OCI-LY1 (cell line): ENCODE measurements around the gene SETMAR.

Experiments used
- H2AFZ ChIP-seq: fragments of 200-600 bp; sonication (generic), shearing (Covaris generic); 2 replicates; pipeline ENCODE4 v1.6.0; 2014; ENCODE audit warnings: antibody characterized with exemption, mild to moderate bottlenecking, low read length
- H3F3A ChIP-seq: fragments of 200-600 bp; sonication (generic), shearing (Covaris generic); 2 replicates; pipeline ENCODE4 v1.6.0; 2014; ENCODE audit warnings: mild to moderate bottlenecking, antibody characterized with exemption, low read length, moderate library complexity; ENCODE audit not compliant: insufficient read depth
- H3K27ac ChIP-seq: fragments of 200-600 bp; sonication (generic); 2 replicates; pipeline ENCODE4 v1.5.1; 2014; ENCODE audit warnings: low read length, mixed run types, mild to moderate bottlenecking, low read depth; ENCODE audit not compliant: poor library complexity, severe bottlenecking
- H3K27me3 ChIP-seq: fragments of 200-600 bp; sonication (generic); 2 replicates; pipeline ENCODE4 v1.6.0; 2014; ENCODE audit warnings: antibody characterized with exemption, mild to moderate bottlenecking, low read length, moderate library complexity; ENCODE audit not compliant: insufficient read depth
- H3K36me3 ChIP-seq: fragments of 200-600 bp; sonication (generic); 2 replicates; pipeline ENCODE4 v1.6.1; 2014; ENCODE audit warnings: mild to moderate bottlenecking, antibody characterized with exemption, low read length, moderate library complexity, mixed read lengths; ENCODE audit not compliant: insufficient read depth
- H3K4me1 ChIP-seq: fragments of 200-600 bp; sonication (generic); 2 replicates; pipeline ENCODE4 v1.5.1; 2014; ENCODE audit warnings: mild to moderate bottlenecking, low read length, moderate library complexity; ENCODE audit not compliant: insufficient read depth, severe bottlenecking
- H3K4me2 ChIP-seq: fragments of 200-600 bp; sonication (generic), shearing (Covaris generic); 2 replicates; pipeline ENCODE4 v1.6.1; 2014; ENCODE audit warnings: low read length
- H3K4me3 ChIP-seq: fragments of 200-600 bp; sonication (generic); 2 replicates; pipeline ENCODE4 v1.5.1; 2014; ENCODE audit warnings: low read length, low read depth, mild to moderate bottlenecking, mixed read lengths; ENCODE audit not compliant: poor library complexity, severe bottlenecking
- H3K79me2 ChIP-seq: fragments of 200-600 bp; shearing (Covaris generic); 2 replicates; pipeline ENCODE4 v1.6.1; 2016; ENCODE audit warnings: mixed run types, low read length, mixed read lengths; ENCODE audit not compliant: insufficient read depth
- H3K9ac ChIP-seq: fragments of 200-600 bp; sonication (generic), shearing (Covaris generic); 2 replicates; pipeline ENCODE4 v1.6.1; 2014; ENCODE audit warnings: mild to moderate bottlenecking, low read length, mixed read lengths
- H3K9me2 ChIP-seq: fragments of 200-600 bp; sonication (generic), shearing (Covaris generic); 2 replicates; pipeline ENCODE4 v1.6.1; 2014; ENCODE audit warnings: low read depth, mild to moderate bottlenecking, low read length, mixed read lengths
- H3K9me3 ChIP-seq: fragments of 200-600 bp; shearing (Covaris generic); 2 replicates; pipeline ENCODE4 v1.6.1; 2014; ENCODE audit warnings: low read length, mixed read lengths
- H4K20me1 ChIP-seq: fragments of 200-600 bp; sonication (generic), shearing (Covaris generic); 2 replicates; pipeline ENCODE4 v1.6.0; 2016; ENCODE audit warnings: mild to moderate bottlenecking, low read length; ENCODE audit not compliant: insufficient read depth
- EZH2 ChIP-seq: fragments of 200-600 bp; sonication (generic), shearing (Covaris generic); IDR thresholded peaks from 2 replicates; pipeline ENCODE4 v1.8.0; 2017; ENCODE audit warnings: borderline replicate concordance, mixed run types, mild to moderate bottlenecking, antibody characterized with exemption, low read length, moderate library complexity, mixed read lengths
- TF ChIP-seq, protein P1 (sequence below): fragments of 200-600 bp; sonication (generic), shearing (Covaris generic); IDR thresholded peaks from 2 replicates; pipeline ENCODE4 v1.5.1; 2017; ENCODE audit warnings: mild to moderate bottlenecking, antibody characterized with exemption, low read length, moderate library complexity, mixed read lengths

The SETMAR gene

DNA sequence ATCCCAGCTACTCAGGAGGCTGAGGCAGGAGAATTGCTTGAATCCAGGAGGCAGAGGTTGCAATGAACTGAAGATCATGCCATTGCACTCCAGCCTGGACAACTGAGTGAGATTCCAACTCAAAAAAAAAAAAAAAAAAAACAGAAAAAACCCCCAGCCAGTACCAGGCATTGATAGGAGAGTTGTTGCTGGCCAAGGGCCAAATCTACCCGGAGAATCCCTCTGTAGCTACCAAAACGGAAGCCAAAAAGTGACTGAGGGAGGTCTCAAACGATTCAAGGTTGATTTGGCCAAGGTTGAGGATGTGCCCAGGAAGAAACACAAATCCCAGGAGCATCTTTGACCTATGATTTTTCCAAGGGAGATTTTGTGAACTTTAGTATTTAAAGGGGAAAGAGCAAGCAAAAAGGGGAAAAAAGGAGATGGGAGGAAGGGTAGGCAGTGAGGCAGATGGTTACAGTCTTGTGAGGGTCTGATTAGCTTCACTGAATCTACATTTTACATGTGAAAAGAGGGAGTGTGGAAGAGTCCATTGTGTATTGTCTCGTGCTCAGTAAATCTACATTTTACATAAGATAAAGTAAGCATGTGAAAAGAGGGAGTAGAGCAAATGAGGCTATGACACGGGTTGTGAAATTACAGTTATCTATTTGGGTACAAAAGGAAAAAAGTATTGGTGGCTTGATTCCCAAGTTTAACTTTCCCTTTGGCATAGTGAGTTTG is 32.8 kb downstream of the SETMAR start:
- TF ChIP-seq, protein P1, sequence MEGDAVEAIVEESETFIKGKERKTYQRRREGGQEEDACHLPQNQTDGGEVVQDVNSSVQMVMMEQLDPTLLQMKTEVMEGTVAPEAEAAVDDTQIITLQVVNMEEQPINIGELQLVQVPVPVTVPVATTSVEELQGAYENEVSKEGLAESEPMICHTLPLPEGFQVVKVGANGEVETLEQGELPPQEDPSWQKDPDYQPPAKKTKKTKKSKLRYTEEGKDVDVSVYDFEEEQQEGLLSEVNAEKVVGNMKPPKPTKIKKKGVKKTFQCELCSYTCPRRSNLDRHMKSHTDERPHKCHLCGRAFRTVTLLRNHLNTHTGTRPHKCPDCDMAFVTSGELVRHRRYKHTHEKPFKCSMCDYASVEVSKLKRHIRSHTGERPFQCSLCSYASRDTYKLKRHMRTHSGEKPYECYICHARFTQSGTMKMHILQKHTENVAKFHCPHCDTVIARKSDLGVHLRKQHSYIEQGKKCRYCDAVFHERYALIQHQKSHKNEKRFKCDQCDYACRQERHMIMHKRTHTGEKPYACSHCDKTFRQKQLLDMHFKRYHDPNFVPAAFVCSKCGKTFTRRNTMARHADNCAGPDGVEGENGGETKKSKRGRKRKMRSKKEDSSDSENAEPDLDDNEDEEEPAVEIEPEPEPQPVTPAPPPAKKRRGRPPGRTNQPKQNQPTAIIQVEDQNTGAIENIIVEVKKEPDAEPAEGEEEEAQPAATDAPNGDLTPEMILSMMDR = no peak
- no peak for TF ChIP-seq EZH2
- Histone ChIP-seq H3K27ac (no peak overlapping the region), H3K4me3 (no peak overlapping the region), H4K20me1 (no peaks in the 10 kb centered on the region), H3K9me3 (no peaks in the 10 kb centered on the region), H3K4me2 (no peak overlapping the region), H3F3A (no peaks in the 10 kb centered on the region), H3K9me2 (no peaks in the 10 kb centered on the region), H3K79me2 (no peaks in the 10 kb centered on the region), H3K36me3 (no peaks in the 10 kb centered on the region), H3K27me3 (no peaks in the 10 kb centered on the region), H2AFZ (no peak overlapping the region), H3K4me1 (no peaks in the 10 kb centered on the region), H3K9ac (no peak overlapping the region)

DNA sequence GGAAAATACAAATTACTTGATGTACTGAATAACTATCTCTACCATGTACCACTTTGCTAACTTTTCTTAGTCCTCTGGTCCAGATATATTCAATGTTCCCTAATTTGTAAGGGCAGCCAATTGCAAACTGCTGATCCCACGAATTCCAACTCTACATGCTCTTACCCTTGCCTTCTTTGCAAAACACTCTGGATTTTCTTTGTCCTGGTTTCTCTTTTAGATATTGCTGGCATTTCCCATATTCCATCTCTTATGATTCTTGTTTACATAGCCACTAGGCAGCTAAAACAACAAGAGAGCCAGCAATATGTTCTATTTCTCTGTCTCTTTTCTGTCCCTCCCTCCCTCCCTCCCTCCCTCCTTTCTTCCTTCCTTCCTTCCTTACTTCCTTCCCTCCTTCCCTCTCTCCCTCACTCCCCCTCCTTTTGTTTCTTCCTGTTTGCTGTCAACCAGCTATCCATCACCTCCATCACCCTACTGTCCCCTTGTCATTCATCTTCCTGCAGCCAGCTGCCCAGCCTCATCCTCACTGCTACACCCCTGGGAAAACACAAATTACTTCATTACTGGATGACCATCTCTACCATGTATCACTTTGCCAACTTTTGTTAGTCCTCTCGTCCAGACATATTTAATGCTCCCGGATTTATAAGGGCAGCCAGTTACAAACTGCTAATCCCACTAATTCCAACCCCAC is 33.8 kb downstream of the SETMAR start:
- no peak overlapping the region for H3K4me3 ChIP-seq
- H3F3A ChIP-seq = no peaks in the 10 kb centered on the region
- no peak overlapping the region for H3K4me2 ChIP-seq
- no peaks in the 10 kb centered on the region for H3K9me3 ChIP-seq
- H3K79me2 ChIP-seq = no peaks in the 10 kb centered on the region
- H3K36me3 ChIP-seq = no peaks in the 10 kb centered on the region
- no peaks in the 10 kb centered on the region for H3K9me2 ChIP-seq
- no peaks in the 10 kb centered on the region for H3K27me3 ChIP-seq
- H4K20me1 ChIP-seq = no peaks in the 10 kb centered on the region
- H3K4me1 ChIP-seq = no peaks in the 10 kb centered on the region
- no peak overlapping the region for H3K27ac ChIP-seq
- no peak overlapping the region for H3K9ac ChIP-seq
- H2AFZ ChIP-seq = no peak overlapping the region
- TF ChIP-seq EZH2 = no peak
- TF ChIP-seq, protein P1 = no peak

DNA sequence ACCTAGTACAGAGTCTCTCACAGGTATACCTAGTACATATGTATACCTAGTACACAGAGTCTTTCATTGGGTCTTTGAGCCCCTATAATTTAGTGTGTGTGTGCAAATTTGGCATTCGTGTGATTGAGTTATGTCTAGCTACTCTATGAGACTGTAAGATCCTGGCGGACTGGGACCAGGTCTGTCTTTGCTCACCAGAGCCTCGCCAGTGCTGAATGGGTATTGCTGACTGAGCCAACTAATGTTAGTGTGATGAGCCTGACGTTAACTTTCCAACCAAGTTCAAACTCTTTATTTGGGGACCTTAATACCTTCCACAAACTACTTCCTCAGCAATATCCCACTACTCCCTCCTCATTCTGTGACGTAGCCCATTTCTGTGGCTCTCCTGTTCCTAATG is 35.6 kb downstream of the SETMAR start:
- Histone ChIP-seq H2AFZ (no peak overlapping the region), H3K9me2 (no peaks in the 10 kb centered on the region), H3F3A (no peaks in the 10 kb centered on the region), H3K36me3 (no peaks in the 10 kb centered on the region), H3K27ac (no peak overlapping the region), H3K79me2 (no peaks in the 10 kb centered on the region), H3K9me3 (no peaks in the 10 kb centered on the region), H3K4me1 (no peaks in the 10 kb centered on the region), H3K4me3 (no peak overlapping the region), H3K4me2 (no peak overlapping the region), H4K20me1 (no peaks in the 10 kb centered on the region), H3K9ac (no peak overlapping the region), H3K27me3 (no peaks in the 10 kb centered on the region)
- TF ChIP-seq EZH2 = no peak
- TF ChIP-seq, protein P1 = no peak
